NCI-H446 treated with DMSO at 0.1 percent for 48 hours (cell line): ENCODE data around the gene LDAF1.
"Not testable (repeated sequence)": the region's sequence is repeated elsewhere in the genome, so short reads cannot be mapped to it uniquely, and the experiment has no call there.

Experiments
- DNase-seq: peaks from one replicate; lab custom pipeline; 2025; lab: John Stamatoyannopoulos, UW

LDAF1 gene

DNA sequence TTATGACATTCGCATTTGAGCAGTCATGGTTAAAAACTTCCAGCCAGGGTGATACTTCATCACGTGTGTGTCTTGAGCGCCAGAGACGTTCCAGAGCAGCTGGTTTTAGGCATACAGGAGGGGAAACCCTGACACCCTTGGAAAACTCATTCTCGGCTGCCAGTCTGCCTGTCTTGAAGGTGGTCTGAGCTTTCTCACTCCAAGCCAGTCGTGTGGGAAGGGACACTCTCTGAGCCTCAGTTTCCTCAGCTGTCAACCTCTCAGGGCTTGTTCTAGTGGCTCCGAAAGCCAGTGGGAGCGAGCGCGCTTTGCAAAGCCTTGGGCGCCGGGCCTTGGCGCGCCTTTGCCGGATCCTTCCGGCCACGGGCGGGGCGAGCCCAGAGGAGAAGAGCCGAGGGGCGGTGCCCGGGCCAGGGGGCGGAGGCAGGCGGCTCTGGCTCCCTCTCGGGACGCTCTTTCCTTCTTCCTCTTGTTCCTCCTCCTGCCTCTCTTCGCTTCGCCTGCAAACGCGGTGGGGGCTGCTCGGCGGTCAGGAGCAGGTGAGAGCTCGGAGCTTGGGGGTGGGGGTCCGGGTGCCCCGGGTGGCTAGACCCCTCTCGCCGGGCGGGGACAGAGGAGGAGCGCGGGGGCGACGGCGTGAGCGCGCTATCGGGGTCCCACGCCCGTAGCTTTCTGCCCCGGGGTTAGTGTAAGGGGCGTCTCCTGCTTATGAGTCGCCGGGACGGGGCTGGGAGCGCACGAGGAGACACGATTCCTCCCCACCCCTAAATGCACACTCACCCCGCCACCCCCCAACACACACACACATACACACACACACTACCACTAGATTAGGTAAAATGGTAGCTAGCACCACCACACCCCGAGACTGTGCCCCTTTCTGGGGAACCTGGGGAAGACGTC is at the start of gene LDAF1:
TSS of gene LDAF1 (plus strand) at position 467 of the 903 bp plus-strand sequence. CDS start 2,509 bp downstream, outside the sequence.
- DNase-seq = peak; percentile 27

DNA sequence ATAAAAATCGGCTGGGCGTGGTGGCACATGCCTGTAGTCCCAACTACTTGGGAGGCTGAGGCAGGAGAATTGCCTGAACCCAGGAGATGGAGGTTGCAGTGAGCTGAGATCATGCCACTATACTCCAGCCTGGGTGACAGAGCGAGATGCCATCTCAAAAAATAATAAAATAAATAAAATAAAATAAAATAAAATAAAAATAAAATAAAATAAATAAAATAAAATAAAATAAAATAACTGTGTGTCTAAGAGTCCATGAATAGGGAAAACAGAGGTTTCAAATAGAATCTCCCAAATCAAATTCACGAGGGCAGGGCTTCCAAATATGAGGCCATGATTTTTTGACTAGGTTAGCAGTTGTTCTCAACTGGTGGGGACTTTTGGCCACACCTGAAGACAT is 42.9 kb upstream of the LDAF1 start:
- DNase-seq = not testable (repeated sequence)

DNA sequence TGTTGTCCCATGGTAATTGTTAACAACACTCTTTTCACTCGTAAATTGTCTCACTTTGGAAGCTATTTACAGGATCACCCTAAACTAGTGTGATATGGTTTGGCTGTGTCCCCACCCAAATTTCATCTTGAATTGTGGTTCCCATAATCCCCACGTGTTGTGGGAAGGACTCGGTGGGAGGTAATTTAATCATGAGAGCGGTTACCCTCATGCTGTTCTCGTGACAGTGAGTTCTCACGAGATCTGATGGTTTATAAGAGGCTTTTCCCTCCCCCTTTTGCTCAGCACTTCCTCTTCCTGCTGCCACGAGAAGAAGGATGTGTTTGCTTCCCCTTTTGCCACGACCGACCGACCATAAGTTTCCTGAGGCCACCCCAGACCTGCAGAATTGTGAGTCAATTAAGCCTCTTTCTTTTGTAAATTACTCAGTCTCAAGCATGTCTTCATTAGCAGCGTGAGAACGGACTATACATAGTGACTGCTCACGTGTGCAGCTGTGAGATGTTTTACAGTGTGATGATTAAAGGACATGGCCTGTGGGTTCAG is 42.3 kb upstream of the LDAF1 start:
- peak; percentile 4 for DNase-seq

- no peak for DNase-seq
Measured at GRCh38 chr16:21117567-21117966, 40.9 kb upstream of the LDAF1 start.

- DNase-seq = no peak
Measured at GRCh38 chr16:21120976-21121520, 37.4 kb upstream of the LDAF1 start.

- DNase-seq = no peak
Measured at GRCh38 chr16:21125191-21125590, 33.3 kb upstream of the LDAF1 start.

- no peak for DNase-seq
Measured at GRCh38 chr16:21126518-21126917, 32.0 kb upstream of the LDAF1 start.

DNA sequence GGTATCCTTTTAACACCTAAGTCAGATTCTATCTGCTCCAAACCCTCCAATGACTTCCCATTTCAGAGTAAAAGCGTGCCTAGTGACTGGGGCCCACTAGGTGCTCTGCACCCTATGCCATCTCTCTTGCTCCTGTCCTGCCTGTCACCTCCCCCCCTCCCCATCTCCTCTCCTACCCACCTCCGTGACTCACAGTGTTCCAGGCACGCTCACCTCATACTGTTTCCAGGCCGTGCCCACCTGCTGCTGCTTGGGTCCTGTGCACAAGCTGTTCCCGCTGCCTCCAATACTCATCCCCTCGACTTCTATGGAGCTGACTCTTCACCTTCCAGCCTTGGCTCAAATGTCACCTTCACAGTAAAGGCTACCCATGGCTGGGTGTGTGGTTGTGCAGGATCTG is 29.5 kb upstream of the LDAF1 start:
- no peak for DNase-seq

DNA sequence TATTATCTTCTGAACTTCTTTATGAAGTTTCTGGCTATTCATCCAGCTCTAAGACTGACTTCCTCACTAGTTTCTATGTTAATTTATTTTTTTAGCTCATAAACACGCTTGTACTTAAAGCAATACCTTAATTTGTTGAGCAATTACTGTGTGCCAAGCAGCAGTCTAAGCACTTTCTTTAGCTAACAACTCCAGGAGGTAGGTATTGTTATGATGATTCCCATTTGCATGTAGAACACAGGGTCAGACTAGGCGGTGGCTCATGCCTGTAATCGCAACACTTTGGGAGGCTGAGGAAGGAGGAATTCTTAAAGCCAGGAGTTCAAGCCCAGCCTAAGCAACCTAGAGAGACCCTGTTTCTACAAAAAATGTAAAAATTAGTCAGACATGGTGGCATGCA is 27.7 kb upstream of the LDAF1 start:
- no peak for DNase-seq

DNA sequence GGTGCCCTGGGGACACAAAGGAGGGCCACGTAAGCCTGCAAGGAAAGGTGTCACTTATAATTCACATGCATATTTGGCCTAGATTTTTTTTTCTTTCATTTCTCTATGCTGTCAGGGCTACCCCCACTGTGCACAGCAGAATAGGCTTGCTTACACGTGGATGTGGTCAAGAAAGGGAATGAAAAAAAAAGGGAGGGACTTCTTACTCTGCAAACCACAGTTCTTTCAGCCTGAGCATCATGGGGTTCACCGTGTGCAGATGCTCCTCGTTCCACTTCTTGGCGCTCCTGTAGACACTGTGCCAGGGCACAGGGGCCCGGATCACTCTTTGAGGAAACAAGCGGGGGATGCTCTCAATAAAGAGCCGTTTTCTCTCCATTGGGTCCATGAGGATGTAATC is 24.4 kb upstream of the LDAF1 start:
- no peak for DNase-seq

DNA sequence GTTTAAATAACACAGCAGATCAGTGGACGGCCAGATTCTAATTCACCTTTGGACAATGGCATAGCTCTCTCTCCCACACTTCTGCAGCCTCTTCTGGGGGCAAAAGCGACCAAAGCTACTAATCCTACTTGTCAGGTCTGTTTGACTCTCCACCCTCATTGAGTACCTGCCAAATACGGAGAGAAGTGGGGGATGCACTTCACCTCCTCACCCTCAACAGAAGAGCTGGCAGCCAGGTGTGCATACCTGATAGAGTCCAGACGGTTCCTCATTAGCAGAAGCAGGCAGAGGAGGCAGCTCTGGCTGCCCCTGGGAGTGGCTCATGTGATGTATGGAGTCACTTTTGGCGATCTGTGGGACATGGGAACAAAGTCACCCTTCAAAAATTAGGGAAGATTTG is 12.7 kb upstream of the LDAF1 start:
- DNase-seq = no peak

DNA sequence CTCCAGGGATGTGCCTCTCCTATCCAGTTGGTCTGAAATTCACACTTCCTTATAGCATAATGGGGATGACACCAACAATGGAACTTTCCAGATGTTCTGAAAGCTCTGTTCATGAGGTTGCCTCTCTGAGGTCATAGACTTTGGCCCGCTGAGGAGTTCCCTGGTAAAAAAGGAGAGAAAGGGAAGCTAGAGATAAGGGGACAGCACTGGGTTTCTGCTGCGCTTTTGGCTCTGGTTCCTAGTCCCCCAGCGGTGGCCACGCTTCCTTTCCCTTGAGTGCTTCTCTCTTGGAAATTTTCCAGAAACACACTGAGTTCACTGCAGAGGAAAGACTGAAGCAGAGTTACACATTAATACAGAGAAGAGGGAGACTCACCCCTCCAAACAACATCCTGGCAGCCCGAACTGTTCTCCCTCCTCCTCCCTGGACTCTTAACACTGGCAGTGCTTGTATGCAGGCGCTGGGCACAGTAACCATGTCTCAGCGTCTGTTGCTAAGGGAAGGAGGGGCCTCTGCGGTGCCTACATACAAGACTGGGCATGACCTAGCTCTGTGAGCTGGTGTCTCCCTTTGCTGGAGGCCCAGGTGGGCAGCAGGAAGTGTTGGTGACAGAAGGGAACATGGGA is 8.0 kb upstream of the LDAF1 start, which contains the start of gene DNAH3:
TSS of gene DNAH3 (minus strand) at position 472 of the 627 bp plus-strand sequence. CDS start 527 bp downstream, outside the sequence.
- DNase-seq = peak; percentile 45

- not testable (repeated sequence) for DNase-seq
Measured at GRCh38 chr16:21152160-21153030, 6.1 kb upstream of the LDAF1 start.

GRCh38 chr16:21153124-21153729 is 5.2 kb upstream of the LDAF1 start:
- not testable (repeated sequence) for DNase-seq

DNA sequence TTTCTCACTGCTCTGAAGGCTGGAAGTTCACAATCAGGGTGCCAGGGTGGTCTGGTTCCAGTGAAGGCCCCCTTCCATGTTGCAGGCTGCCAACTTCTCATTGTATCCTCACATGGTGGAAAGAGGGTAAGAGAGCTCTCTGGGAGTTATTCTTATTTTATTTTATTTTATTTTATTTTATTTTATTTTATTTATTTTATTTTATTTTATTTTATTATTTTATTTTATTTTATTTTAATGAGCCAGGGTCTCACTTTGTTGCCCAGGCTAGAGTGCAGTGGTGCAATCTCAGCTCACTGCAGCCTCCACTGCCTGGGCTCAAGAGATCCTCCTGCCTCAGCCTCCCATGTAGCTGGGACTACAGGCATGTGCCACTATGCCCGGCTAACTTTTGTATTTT is 2.5 kb upstream of the LDAF1 start:
- not testable (repeated sequence) for DNase-seq

GRCh38 chr16:21156767-21157467 is 1.6 kb upstream of the LDAF1 start:
- peak; percentile 28 for DNase-seq

- no peak for DNase-seq
Measured at GRCh38 chr16:21157632-21158031, 842 bp upstream of the LDAF1 start.

GRCh38 chr16:21159281-21159951 is 942 bp downstream of the LDAF1 start:
- no peak for DNase-seq

DNA sequence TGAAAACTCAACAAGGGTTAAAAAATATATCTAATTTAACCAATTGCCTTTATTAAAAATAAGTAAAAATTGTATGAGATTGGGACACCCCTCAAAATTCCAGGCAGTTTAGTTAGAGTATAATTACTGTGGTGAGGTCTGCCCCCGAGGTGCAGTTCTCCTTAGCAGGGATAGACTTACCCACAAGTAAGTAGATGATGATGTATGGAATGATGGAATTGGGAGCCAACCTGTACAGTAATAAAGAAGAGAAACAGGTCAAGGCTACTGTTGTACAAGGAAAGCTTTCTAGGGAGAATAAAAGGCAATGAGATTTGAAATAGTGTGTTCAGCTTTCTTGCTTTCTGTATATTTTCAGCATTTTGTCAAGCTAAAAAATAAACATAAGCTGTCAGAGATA is 1.8 kb downstream of the LDAF1 start:
- DNase-seq = no peak

DNA sequence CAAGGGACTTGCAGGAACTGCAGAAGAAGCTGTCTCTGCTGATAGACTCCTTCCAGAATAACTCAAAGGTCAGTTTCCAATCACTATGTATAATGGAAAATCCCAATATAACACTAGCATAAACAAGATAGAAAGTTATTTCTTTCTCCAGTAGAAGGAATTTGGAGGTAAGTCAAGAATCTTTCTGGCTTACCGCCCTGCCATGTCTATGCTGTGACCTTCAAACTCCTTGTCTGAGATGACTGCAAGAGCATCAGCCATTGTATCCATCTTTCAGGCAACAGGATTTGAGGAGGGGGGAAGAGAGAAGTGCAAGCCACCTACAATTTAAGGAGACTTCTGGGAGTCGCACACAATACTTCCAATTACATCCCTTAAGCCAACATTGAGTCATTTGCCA is 2.7 kb downstream of the LDAF1 start:
- no peak for DNase-seq
